Stimulated activated CD8-positive, alpha-beta memory T cell treated with anti-CD3 and anti-CD28 coated beads, Interleukin-15, amount 100 ng/mL, for 4 hours (primary cell): ENCODE measurements around the gene FADS1.
A peak's percentile ranks its signal among the peaks of the same experiment; 100 is the strongest.

ENCODE experiments used
- DNase-seq, 2 donors: peaks; one replicate each; pipeline ENCODE4 v3.0.0-alpha.2; 2020; ENCODE audit warnings: low read depth in 2 of 2

Gene FADS1

DNA sequence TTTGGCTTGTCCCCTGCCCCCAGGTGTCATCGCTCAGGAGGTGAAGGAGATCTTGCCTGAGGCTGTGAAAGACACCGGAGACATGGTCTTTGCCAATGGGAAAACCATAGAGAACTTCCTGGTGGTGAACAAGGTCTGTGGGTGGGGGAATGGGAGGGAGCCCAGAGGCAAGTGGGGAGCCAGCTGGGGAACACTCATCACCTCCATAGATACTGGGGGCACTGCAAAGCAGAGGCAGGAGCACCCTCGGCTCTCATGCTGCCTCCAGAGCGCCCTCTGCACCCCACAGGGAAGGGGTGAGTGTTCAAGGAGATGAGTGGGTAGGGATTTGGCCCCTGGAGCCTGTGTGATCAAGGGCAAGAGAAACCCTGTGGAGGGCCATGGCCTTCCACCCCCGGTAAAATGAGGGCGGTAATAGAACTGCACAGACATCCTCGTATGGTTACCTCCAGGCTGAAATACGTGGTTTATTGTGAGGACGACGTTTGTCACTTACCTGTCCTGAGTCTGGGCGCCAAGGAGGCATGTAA lies 38.4 kb downstream of the FADS1 start:
- no peak for DNase-seq

DNA sequence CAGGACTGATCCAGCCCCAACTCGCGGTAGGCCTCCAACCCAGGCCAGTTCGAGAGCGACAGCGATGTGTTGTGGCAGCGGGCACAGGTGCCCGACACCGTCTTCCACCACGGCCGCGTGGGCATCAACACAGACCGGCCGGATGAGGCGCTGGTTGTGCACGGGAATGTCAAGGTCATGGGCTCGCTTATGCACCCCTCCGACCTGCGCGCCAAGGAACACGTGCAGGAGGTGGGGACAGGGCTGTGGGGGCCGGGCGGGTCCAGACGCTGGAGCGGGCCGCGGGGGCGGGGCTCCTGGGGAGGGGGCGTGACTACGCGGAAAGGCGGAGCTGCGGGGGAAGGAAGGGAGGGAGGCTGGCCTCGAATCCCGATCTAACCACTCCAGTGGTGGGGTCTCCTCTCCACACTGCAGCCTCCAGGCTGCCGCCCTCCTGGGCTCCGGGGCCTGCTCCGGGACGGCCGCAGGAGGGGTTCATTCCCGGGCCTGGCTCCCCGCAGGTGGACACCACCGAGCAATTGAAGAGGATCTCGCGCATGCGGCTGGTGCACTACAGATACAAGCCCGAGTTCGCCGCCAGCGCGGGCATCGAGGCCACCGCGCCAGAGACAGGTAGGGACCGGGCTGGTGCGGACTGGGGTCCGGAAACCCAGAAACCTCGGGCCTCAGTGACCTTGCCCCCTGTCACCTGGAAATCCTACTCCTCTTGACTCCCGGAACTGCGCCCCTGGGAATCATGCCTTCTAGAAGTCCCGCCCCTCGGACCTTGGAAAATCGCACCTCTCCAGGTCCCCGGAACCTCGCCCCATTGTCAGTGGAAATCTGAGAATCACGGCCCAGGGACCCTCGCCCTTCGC lies 39.3 kb downstream of the FADS1 start:
- peak; percentile 14 to 27 for DNase-seq

DNA sequence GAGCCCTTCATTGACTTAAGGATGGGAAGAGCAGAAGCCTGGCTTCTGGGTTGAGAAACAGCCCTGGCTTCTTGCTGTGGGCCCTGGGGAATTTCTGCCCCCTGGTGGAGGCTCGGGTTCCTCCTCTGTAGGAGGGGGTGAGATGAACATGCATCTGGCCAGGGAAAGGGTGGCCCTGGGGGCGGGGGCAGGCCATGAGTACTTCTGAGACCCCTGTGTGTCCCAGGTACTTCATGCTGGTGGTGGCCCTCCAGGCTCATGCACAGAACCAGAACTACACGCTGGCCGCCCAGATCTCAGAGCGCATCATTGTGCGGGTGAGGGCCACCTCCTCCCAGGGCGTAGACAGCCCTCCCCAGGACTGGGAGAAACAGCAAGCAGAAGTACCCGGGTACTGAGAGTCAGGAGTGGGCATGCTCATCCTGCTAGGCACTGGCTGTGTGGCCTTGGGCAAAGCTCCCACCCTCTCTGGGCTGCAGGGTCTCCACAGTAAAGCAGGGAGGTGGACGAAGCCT lies 40.2 kb downstream of the FADS1 start:
- peak in 1 of 2 donors; percentile 11 for DNase-seq

DNA sequence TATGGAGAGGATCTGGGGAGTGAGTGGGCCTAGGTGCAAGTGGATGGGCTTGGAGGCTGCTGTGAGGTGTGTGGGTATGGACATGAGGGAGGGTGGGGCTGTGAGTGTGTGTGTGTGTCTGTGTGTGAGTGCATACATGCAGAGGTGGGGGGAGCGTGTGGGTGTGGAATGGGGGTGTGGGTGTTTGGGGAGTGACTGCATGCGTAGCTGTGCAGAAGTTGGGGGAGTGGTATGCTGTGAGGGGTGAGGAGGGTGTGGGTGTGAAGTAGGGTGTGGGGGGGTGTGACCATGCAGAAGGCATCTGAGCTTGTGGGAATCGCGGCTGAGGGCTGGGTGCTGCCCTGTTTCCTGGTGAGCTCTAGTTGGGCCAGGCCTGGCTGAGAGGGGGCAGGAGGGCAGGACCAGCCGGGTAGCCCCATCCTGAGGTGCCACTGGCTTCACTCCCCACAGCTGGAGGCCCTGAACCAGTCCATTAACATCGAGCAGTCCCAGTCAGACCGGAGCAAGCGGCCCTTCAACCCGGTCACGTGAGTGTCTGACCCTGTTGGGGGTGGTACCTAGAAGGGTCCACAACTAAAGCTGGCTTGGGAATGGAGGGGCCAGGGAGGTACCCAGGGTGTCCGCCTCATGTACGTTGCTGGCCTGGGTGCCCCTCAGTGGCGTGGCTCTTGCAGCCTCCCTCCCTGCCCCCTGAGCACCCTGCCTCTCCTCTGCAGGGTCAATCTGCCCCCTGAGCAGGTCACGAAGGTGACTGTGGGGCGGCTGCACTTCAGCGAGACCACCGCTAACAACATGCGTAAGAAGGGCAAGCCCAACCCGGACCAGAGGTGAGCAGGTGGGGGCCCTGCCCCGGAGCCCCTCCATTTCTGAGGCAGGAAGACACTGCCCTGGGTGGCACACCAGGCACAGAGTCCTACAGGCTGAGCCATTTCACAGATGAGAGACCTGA lies 40.9 kb downstream of the FADS1 start:
- DNase-seq = no peak

DNA sequence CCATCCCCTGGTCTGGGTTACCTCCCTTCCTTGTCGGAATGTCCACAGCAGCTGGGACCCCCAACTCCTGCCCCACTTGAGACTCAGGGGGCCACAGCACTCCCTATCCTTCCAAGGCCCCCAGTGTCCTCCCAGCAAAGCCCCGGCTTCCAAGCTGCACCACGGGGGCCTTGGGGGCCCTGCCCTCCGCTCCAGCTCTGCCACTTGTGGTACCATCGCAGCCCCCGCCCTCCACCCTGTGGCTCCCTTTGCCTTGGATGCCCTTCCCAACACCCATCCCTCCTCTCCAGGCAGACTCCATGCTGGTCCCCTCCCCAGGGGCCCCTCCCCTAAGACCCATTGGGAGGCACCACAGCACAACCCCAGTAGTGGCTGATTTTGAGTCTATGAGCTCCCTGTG lies 41.7 kb downstream of the FADS1 start:
- DNase-seq = no peak

DNA sequence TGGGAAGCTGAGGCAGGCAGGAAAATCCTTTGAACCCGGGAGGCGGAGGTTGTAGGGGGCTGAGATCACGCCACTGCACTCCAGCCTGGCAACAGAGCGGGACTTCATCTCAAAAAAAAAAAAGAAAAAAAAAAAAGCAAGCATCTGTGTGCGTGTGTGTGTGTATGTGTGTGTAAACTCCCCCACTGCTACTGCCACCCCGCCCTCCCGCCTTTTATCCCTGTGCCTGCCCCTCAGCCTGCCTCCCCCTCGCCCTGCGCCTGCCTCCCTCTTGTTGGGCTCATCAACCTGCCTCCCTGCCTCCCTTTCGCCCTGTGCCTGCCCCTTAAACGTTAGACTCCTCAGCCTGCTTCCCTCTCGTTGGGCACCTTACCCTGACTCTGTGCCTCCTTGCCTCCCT lies 42.4 kb downstream of the FADS1 start:
- DNase-seq = no peak

DNA sequence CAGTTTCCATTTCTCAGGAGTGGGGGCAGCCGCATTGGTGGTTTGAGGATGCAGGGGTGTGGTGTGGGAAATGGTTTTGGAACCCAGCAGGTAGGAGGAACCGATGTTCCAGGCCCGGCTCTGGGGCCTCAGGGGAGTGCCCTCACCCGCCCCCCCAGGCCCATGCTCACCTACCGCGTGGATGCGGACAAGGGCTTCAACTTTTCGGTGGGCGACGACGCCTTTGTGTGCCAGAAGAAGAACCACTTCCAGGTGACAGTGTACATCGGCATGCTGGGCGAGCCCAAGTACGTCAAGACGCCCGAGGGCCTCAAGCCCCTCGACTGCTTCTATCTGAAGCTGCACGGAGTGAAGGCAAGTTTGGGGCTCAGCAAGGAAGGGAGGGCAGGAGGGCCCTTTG lies 43.0 kb downstream of the FADS1 start:
- DNase-seq = no peak

DNA sequence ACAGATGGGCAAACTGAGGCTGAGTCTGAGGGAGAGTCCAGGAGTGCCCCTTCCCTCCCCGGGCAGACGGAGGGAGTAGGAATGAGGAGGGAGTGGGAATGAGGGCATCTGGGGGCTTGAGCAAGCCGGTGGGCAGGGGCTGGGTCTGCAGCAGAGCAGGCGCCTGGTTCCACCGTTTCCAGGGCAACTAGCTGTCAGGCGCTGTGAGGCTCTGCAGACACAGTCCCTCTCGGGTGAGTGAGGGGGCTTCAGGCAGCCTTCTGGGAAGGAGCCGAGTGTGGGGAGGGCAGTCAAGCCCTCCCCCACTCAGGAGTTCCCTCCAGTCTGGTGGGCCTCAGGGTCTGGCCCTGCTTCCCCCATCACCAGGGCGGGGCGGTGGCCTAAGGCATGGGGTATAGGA lies 43.4 kb downstream of the FADS1 start:
- DNase-seq = no peak

DNA sequence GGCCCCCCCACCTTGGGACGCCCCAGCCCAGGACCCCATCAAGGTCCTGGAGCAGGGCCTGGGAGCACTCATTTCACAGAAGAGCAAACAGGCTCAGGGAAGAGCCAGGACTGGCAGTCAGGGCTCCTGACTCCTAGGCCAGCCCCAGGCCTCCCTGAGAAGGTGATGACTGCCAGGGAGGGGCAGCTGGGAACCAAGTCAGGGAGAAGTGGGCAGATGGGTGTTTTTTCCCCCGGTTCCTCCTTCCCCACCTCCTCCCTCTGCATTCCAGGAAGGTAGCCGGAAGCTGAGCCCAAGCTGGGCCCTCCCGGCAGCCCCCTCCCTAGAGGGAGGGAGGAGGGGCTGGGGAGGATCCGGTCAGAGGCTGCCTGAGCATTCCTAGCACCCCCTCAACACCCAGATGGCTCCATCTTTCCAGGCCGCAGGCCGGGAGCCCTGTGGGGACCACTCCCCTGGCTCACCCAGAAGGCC lies 44.8 kb downstream of the FADS1 start:
- DNase-seq = no peak

DNA sequence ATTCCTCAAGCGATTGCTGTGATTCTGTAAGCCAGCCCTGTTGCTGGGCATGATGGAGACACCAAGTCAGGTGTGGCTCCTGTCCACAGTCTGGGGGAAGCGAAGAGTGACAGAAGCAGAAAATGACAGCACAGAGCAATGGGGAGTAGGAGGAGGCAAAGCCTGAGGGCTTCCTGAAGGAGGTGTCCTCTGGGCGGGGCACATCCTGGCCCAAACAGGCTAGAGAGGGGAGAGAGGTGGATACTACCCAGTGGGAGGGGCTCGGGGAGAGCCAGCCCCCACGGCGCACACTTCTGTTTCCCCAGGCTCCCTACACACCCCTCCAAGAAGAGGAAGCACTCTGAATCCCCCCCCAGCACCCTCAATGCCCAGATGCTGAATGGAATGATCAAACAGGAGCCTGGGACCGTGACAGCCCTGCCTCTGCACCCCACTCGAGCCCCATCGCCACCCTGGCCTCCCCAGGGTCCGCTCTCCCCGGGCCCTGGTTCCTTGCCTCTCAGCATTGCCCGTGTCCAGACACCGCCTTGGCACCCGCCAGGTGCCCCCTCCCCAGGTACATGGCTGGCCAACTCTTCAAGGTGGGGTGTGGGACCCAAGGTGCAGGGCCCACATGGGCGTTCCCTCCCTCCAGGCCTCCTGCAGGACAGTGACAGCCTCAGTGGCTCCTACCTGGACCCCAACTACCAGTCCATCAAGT lies 45.5 kb downstream of the FADS1 start:
- DNase-seq = no peak

DNA sequence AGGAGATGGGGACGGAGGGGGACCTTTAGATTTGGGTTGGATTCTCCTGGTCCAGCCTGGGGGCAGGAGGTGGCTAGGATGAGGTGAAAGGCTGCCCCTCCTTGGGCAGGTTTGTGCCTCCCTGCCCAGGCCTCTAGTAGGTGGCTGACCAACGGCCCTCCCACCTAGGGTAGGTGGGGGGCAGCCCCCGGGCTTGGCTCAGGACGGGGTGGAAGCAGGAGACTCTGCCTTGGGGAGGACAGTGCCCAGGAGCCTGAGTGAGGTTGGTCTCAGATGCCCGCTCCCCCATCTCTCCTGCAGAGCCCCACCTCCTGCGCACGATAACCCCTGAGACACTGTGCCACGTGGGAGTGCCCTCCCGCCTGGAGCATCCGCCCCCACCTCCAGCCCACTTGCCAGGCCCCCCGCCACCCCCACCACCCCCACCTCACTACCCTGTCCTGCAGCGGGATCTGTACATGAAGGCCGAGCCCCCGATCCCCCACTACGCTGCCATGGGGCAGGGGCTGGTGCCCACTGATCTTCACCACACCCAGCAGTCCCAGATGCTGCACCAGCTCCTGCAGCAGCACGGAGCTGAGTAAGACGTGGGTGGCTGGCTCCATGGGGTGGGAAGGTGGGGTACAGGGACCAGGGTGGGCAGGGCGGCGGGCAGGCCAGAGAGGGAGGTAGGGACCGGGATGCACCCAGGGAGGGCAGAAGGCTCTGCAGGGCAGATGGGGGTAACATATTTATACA lies 46.7 kb downstream of the FADS1 start:
- DNase-seq = no peak

DNA sequence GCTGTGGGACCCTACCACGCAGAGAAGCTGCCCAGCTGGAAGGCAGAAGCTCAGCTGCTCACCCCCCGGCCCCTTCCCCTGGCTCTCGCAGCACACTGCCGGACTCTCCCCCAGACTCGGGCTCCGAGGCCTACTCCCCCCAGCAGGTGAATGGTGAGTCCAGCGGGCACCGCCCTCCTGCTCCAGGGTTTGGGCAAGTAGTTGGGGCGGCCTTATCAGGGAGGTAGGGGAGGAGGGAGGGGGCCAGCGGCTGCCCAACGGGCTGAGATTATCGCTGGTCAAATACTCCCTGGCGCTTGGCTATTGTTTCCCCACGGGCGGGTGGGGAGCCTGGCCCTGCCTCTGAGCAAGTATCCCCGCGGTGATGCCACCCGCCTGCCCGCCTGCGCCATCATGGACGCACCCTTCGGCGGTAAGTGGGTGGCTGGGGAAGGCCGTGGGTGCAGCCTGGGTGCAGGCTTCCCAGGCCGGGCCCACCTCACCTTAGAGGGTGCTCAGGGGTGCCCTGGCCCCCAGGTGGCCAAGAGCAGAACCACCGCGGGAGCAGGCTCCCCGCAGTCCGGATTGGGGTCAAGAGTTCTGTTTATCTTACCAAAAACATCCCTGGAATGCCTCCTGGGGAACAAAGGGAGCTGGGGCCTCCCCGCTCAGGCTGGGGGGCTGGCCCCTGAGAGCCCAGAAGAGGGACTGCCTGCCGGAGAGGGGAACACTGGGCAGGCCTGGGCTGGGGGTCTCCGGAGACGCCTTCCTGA lies 47.5 kb downstream of the FADS1 start:
- DNase-seq = no peak

DNA sequence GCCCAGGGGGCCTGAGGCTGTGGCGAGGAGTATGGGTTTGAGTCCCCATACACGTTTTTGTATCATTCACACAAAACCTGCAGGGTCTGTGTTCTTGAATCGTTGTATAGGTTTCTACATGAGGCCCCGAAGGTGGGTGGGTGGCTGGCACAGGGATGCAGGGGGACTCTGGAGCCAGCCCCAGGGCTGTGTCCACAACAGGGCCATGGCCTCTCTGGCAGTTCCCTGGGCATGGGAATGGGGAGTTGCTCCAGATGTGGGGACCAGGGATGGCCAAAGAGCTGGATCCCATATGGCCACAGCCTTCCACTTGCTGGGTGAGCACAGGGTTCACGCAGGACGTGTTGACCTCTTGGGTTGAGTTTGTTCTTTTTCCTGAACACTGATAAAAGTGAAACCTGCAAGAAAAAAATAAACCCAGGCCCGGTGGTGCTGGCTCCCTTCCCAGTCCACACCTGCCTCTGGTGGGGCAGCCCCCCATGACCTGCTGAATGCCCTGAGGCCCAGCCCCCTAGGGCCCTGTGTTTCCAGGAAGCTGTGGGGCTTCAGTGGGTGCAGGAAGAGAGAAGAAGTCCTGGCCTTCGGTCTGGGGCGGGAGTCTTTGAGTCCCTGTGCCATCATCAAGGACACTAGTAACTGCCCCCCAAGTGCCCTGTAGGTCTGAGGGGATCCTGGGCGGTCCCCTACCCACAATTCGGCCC lies 48.3 kb downstream of the FADS1 start:
- DNase-seq = no peak

DNA sequence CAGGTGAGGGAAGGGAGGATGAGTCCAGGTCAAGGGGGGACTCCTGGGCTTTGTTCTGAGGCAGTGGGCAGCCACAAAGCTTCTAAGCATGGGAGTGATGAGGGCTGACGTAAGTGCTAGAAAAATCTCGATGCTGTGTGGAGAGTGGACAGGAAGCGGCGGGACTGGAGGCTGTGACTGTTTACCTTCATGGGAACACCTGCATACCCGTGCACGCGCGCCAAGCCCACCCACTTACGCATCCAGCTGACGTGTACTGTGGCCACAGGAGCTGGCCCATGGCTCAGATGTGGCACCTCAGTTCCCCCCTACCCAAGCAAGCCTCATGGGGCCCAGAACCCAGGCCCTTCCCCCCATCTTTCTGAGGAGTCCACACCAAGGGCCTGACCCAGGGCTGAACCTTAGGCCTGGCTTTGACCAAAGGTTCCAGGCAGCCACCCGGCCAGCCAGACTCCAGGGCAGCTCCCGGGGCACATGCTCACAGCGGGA lies 50.4 kb downstream of the FADS1 start:
- no peak for DNase-seq

DNA sequence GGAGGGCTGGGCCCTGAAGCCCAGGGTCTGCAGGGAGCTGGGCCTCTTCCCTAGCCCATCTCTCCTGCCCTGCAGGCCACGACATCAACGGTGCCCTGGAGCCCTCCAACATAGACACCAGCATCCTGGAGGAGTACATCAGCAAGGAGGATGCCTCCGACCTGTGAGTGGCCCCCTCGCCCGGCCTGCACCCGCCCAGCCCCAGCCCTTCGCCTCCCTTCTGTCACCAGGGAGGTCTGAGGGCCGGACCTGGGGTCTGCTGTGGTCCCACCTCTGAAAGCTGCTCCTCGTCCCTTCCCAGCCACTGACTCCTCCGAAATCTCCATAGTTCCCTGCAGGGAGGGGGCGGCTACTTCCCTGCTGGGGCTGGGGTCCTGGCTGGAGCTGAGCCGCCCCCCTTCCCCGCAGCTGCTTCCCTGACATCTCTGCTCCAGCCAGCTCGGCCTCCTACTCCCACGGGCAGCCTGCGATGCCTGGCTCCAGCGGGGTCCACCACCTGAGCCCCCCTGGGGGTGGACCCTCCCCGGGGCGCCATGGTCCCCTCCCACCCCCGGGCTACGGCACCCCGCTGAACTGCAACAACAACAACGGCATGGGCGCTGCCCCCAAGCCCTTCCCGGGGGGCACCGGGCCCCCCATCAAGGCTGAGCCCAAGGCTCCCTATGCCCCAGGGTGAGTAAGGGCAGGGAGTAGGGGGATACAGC lies 51.1 kb downstream of the FADS1 start:
- DNase-seq = no peak

DNA sequence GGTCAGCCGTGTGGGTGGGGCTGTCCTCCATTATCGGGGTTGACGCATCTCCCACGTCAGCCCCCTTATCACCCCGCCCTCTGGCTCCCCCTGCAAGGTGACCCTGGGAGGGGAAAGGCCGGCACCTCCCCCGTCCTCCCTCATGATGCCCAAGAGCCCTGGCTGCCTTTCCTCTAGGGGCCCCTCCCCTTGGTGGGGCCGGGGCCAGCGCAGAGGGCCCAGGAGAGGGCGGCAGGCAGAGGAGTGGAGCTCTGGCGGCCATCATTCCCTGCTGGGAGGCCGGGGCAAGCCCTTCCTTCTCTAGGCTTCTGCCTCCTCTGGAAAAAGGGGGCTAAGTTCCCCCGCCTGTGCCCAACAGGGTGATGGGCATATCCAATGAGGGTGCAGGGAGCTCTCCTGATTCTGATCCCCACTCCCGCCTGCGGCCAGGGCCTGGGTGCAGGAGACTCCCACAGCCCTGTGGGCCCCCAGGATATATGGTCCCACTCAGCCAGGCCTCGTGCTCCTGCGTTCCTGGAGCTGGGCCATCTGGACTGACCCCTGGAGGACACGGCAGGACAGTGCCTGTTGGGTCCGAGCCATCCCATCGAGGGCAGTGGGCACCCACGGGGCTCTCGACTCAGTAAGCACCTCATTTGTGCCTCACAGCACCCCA lies 52.1 kb downstream of the FADS1 start:
- DNase-seq = no peak

DNA sequence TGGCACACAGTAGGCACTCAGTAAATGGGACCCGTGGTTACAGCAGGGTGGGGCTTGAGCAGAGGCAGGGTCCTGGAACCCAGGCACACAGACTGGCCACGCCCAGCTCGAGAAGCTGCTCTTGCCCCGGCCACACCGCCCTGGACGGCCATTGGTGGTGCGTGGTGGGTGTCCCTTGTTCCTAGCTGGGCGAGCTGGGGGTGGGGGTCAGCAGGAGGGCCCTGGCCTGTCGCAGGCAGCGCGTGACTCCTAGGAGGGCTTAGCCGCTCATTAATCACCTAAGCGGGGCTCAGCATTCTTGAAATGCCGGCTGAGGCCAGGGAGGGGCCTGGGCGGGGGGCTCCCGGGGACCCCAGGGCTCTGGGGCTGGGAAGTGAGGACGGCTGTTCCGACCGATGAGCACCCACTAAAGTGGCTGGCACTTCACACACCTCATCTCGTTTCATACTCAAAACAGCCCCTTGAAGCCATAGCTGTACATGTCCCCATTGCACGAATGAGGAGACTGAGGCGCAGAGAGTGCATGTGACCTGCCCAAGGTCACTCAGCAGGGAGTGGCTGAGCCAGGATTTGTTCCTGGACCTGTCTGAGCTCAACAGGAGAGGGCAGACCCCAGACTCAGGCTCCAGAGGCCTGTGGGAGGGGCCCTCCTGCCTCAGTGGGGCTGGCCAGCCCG lies 52.7 kb downstream of the FADS1 start:
- DNase-seq = no peak

DNA sequence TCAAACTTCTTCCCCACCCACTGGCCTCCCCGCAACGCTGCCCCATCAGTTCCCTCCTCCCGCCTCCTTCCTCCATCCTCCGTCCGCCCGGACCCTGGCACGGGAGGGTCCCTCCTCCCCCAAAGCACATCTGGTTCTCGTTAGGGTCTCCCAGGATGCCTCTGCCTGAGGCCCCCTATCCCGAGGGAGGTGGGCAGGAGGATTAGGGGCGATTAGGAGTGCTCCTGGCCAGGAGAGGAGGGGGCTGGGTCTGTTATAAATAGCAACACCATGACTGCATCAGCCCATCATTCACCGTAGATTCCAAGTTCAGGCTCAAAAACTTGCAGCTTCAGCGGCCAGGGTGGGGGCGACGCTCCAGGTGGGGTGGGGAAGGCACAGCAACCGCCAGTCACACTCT lies 54.0 kb downstream of the FADS1 start:
- no peak for DNase-seq
